ENCODE measurements around the gene THPO.
"Not testable (repeated sequence)": the region's sequence is repeated elsewhere in the genome, so short reads cannot be mapped to it uniquely, and the experiment has no call there.

The THPO gene

GRCh38 chr3:184345317-184346144, 32.5 kb downstream of the THPO start:
- Histone ChIP-seq H3K36me3 (peaks cover 17% of the 10 kb centered on the region), H3K27me3 (no peaks in the 10 kb centered on the region), H3K9me3 (no peaks in the 10 kb centered on the region), H3K4me1 (0 out of 2 replicates have a peak, but pooled peaks cover 3% of the 10 kb centered on the region), H3K4me3 (ENCODE audit: low read depth, low read length) (no peak overlapping the region)
- DNase-seq: peak; percentile 83
- TF ChIP-seq CTCF (IDR thresholded peaks at IDR 0.05; ENCODE audit: low read depth, low read length): peak; percentile 76

GRCh38 chr3:184344579-184345316, 33.3 kb downstream of the THPO start:
- no peak for TF ChIP-seq CTCF (IDR thresholded peaks at IDR 0.05; ENCODE audit: low read depth, low read length)
- no peak overlapping the region for H3K4me3 ChIP-seq (ENCODE audit: low read depth, low read length)
- no peaks in the 10 kb centered on the region for H3K9me3 ChIP-seq
- H3K36me3 ChIP-seq: peaks cover 17% of the 10 kb centered on the region
- H3K27me3 ChIP-seq: no peaks in the 10 kb centered on the region
- DNase-seq: no peak
- peaks cover 3% of the 10 kb centered on the region; the same call in 1 of the 2 replicates for H3K4me1 ChIP-seq

- H3K36me3 ChIP-seq: peaks cover 17% of the 10 kb centered on the region
- H3K9me3 ChIP-seq: no peaks in the 10 kb centered on the region
- DNase-seq: no peak
- no peak overlapping the region for H3K4me3 ChIP-seq (ENCODE audit: low read depth, low read length)
- no peak for TF ChIP-seq CTCF (IDR thresholded peaks at IDR 0.05; ENCODE audit: low read depth, low read length)
- H3K4me1 ChIP-seq: peaks cover 10% of the 10 kb centered on the region
- H3K27me3 ChIP-seq: no peaks in the 10 kb centered on the region
Observed at GRCh38 chr3:184343200-184343876, 34.7 kb downstream of the THPO start.

GRCh38 chr3:184341925-184342324, 36.1 kb downstream of the THPO start:
- Histone ChIP-seq H3K9me3 (no peaks in the 10 kb centered on the region), H3K36me3 (peaks cover 17% of the 10 kb centered on the region), H3K4me1 (peaks cover 24% of the 10 kb centered on the region), H3K27me3 (no peaks in the 10 kb centered on the region), H3K4me3 (ENCODE audit: low read depth, low read length) (no peak overlapping the region)
- no peak for TF ChIP-seq CTCF (IDR thresholded peaks at IDR 0.05; ENCODE audit: low read depth, low read length)
- DNase-seq: no peak

GRCh38 chr3:184339451-184340135, 38.4 kb downstream of the THPO start:
- H3K27me3 ChIP-seq, DNase-seq, H3K9me3 ChIP-seq: not testable (repeated sequence)
- Histone ChIP-seq H3K36me3 (peaks cover 23% of the 10 kb centered on the region), H3K4me1 (peaks cover 27% of the 10 kb centered on the region), H3K4me3 (ENCODE audit: low read depth, low read length) (peak overlapping the region; percentile 66)

GRCh38 chr3:184339001-184339400, 39.0 kb downstream of the THPO start:
- peak overlapping the region; percentile 66 for H3K4me3 ChIP-seq (ENCODE audit: low read depth, low read length)

More at GRCh38 chr3:184339001-184339400, 39.0 kb downstream of the THPO start:
- no peak for DNase-seq
- Histone ChIP-seq H3K27me3 (no peaks in the 10 kb centered on the region), H3K36me3 (peaks cover 25% of the 10 kb centered on the region), H3K9me3 (no peaks in the 10 kb centered on the region), H3K4me1 (peaks cover 27% of the 10 kb centered on the region)
- no peak for TF ChIP-seq CTCF (IDR thresholded peaks at IDR 0.05; ENCODE audit: low read depth, low read length)
